Adrenal gland (tissue), 5 donors: ENCODE results near the gene AGAP1.

Experiments used
- CTCF ChIP-seq, 6 experiments: fragments of 450-650 bp in 4 of 6; fragments of 200-600 bp in 2 of 6; sonication (generic) in 1 of 6; IDR thresholded peaks; 1 replicate in 5 of 6; 2 replicates in 1 of 6; pipeline versions ENCODE4 v1.5.1 to v1.8.0; 2016 to 2021; ENCODE audit warnings: antibody characterized with exemption in 6 of 6, mild to moderate bottlenecking in 2 of 6, moderate library complexity in 1 of 6
- POLR2A ChIP-seq, 2 donors: fragments of 450-650 bp; IDR thresholded peaks; one replicate each; pipeline ENCODE4 v1.6.1; 2017; ENCODE audit warnings: antibody characterized with exemption in 2 of 2, mild to moderate bottlenecking in 2 of 2, moderate library complexity in 1 of 2
- donor health status: DM: no; HTN: no; CAD: no.

- no peak for TF ChIP-seq CTCF (IDR thresholded peaks at IDR 0.05)
- TF ChIP-seq POLR2A (IDR thresholded peaks at IDR 0.05) = no peak
Measured at GRCh38 chr2:235619544-235619943, 125.7 kb downstream of the AGAP1 start.
